DOHH2 (cell line): Measurements from ENCODE around the gene SP7.

Experiments
- H3F3A ChIP-seq: fragments of 200-600 bp; sonication (generic), shearing (Covaris generic); 2 replicates; pipeline ENCODE4 v1.6.0; 2016; ENCODE audit warnings: antibody characterized with exemption, mild to moderate bottlenecking; ENCODE audit not compliant: control insufficient read depth, insufficient read depth
- H3K27ac ChIP-seq: fragments of 200-600 bp; sonication (generic); 2 replicates; pipeline ENCODE4 v1.5.1; 2014; ENCODE audit warnings: low read depth, mild to moderate bottlenecking, low read length, moderate library complexity
- H3K27me3 ChIP-seq: fragments of 200-600 bp; sonication (generic); 2 replicates; pipeline ENCODE4 v1.6.1; 2014; ENCODE audit warnings: mild to moderate bottlenecking, low read length, mixed read lengths; ENCODE audit not compliant: control insufficient read depth
- H3K36me3 ChIP-seq: fragments of 200-600 bp; sonication (generic); 2 replicates; pipeline ENCODE4 v1.6.1; 2014; ENCODE audit warnings: mild to moderate bottlenecking, low read length, moderate library complexity, mixed read lengths; ENCODE audit not compliant: control insufficient read depth
- H3K4me1 ChIP-seq: fragments of 200-600 bp; sonication (generic); 2 replicates; pipeline ENCODE4 v1.6.1; 2014; ENCODE audit warnings: mild to moderate bottlenecking, low read length, mixed read lengths; ENCODE audit not compliant: control insufficient read depth
- H3K4me2 ChIP-seq: fragments of 200-600 bp; sonication (generic); 2 replicates; pipeline ENCODE4 v1.6.0; 2014; ENCODE audit warnings: mild to moderate bottlenecking, low read length, moderate library complexity
- H3K4me3 ChIP-seq: fragments of 200-600 bp; sonication (generic); 2 replicates; pipeline ENCODE4 v1.5.1; 2014; ENCODE audit warnings: mild to moderate bottlenecking, low read length, mixed read lengths
- H3K79me2 ChIP-seq: fragments of 200-600 bp; sonication (generic); 2 replicates; pipeline ENCODE4 v1.6.1; 2014; ENCODE audit warnings: mild to moderate bottlenecking, low read length, mixed read lengths; ENCODE audit not compliant: control insufficient read depth
- H3K9me2 ChIP-seq: fragments of 200-600 bp; sonication (generic); replicated peaks from 2 replicates; pipeline ENCODE4 v1.6.1; 2014; ENCODE audit warnings: mild to moderate bottlenecking, low read length, mixed read lengths; ENCODE audit not compliant: control insufficient read depth
- H3K9me3 ChIP-seq: fragments of 200-600 bp; sonication (generic); 2 replicates; pipeline ENCODE4 v1.6.1; 2014; ENCODE audit warnings: antibody characterized with exemption, low read length, mixed read lengths; ENCODE audit not compliant: control insufficient read depth, insufficient read depth
- H4K20me1 ChIP-seq: fragments of 200-600 bp; sonication (generic); 2 replicates; pipeline ENCODE4 v1.6.0; 2014; ENCODE audit warnings: low read depth, mild to moderate bottlenecking, antibody characterized with exemption, low read length, moderate library complexity; ENCODE audit not compliant: control insufficient read depth, insufficient read depth
- EZH2phosphoT487 ChIP-seq: fragments of 200-600 bp; sonication (generic); IDR thresholded peaks from 2 replicates; pipeline ENCODE4 v1.6.1; 2017; ENCODE audit warnings: borderline replicate concordance, mild to moderate bottlenecking, antibody characterized with exemption, low read length, moderate library complexity, mixed read lengths
- TF ChIP-seq, protein P1 (sequence below): fragments of 200-600 bp; sonication (generic); IDR thresholded peaks from one replicate; pipeline ENCODE4 v1.5.1; 2014; ENCODE audit warnings: antibody characterized with exemption, mild to moderate bottlenecking, low read depth, low read length; ENCODE audit not compliant: poor library complexity, severe bottlenecking

Gene SP7

DNA sequence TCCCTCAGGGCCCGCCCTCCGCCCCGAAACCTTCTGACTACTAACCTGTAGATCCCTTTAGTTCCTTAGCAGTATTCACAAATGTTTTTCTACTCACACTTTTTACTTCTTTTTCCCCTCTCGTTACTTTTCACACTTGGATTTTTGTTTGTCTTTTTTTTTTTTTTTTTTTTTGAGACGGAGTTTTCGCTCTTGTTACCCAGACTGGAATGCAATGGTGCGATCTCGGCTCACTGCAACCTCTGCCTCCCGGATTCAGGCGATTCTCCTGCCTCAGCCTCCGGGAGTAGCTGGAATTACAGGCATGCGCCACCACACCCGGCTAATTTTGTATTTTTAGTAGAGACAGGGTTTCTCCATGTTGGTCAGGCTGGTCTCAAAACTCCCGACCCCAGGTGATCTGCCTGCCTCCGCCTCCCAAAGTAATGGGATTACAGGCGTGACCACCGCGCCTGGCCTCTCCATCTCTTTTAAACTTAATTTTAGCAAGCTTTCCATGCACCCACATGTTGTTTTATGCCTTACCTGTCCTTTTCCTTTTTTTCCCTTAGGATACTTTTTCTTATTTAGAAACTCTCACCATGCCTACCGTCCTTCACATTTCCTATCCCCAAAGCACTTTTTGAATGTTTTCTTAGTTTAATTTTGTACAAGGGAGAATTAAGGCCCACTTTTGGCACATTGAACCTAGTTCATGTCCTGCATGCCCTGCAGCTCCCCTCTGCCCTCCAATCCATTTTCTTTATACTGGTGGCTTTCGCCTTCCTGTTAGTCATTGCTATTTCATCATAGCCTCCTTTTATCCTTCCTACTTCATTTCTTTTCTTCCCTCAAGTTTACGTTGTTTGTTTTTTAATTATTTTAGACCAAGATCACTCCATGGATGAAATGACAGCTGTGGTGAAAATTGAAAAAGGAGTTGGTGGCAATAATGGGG is 44.9 kb upstream of the SP7 start:
- peak overlapping the region; percentile 59 for H3K27ac ChIP-seq
- H3K79me2 ChIP-seq: peaks cover 53% of the 10 kb centered on the region
- peaks cover 52% of the 10 kb centered on the region for H3K4me1 ChIP-seq
- H3K9me3 ChIP-seq: no peaks in the 10 kb centered on the region
- H3K4me3 ChIP-seq: peak overlapping the region; percentile 83
- peaks cover 4% of the 10 kb centered on the region; the same call in 1 of the 2 replicates for H3F3A ChIP-seq
- H3K36me3 ChIP-seq: peaks cover 41% of the 10 kb centered on the region
- H3K4me2 ChIP-seq: peak overlapping the region; percentile 89
- H4K20me1 ChIP-seq: peaks cover 24% of the 10 kb centered on the region
- no peaks in the 10 kb centered on the region for H3K27me3 ChIP-seq
- H3K9me2 ChIP-seq: no peaks in the 10 kb centered on the region
- no peak for TF ChIP-seq EZH2phosphoT487
- TF ChIP-seq, protein P1, sequence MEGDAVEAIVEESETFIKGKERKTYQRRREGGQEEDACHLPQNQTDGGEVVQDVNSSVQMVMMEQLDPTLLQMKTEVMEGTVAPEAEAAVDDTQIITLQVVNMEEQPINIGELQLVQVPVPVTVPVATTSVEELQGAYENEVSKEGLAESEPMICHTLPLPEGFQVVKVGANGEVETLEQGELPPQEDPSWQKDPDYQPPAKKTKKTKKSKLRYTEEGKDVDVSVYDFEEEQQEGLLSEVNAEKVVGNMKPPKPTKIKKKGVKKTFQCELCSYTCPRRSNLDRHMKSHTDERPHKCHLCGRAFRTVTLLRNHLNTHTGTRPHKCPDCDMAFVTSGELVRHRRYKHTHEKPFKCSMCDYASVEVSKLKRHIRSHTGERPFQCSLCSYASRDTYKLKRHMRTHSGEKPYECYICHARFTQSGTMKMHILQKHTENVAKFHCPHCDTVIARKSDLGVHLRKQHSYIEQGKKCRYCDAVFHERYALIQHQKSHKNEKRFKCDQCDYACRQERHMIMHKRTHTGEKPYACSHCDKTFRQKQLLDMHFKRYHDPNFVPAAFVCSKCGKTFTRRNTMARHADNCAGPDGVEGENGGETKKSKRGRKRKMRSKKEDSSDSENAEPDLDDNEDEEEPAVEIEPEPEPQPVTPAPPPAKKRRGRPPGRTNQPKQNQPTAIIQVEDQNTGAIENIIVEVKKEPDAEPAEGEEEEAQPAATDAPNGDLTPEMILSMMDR: no peak

GRCh38 chr12:53380104-53380793 is 44.1 kb upstream of the SP7 start, which contains the start of gene SP1:
Gene SP1 (plus strand): TSS chr12:53380176. CDS start chr12:53380292, 116 bp downstream.
- Histone ChIP-seq H3F3A (peaks cover 4% of the 10 kb centered on the region; the same call in 1 of the 2 replicates), H3K9me3 (no peaks in the 10 kb centered on the region), H3K27ac (peak within 1 kb of the TSS; percentile 81), H3K4me1 (peaks cover 48% of the 10 kb centered on the region), H3K4me2 (peak within 1 kb of the TSS; percentile 93), H3K4me3 (peak within 1 kb of the TSS; percentile 83), H3K36me3 (peaks cover 38% of the 10 kb centered on the region), H3K79me2 (peaks cover 46% of the 10 kb centered on the region), H4K20me1 (peaks cover 24% of the 10 kb centered on the region), H3K27me3 (no peaks in the 10 kb centered on the region), H3K9me2 (no peaks in the 10 kb centered on the region)
- TF ChIP-seq, protein P1: no peak
- TF ChIP-seq EZH2phosphoT487: no peak

- peaks cover 35% of the 10 kb centered on the region for H3K36me3 ChIP-seq
- peak overlapping the region; percentile 81 for H3K27ac ChIP-seq
- no peak for TF ChIP-seq EZH2phosphoT487
- TF ChIP-seq, protein P1: no peak
- peaks cover 4% of the 10 kb centered on the region; the same call in 1 of the 2 replicates for H3F3A ChIP-seq
- peak overlapping the region; percentile 83 for H3K4me3 ChIP-seq
- H3K4me2 ChIP-seq: peak overlapping the region; percentile 93
- no peaks in the 10 kb centered on the region for H3K27me3 ChIP-seq
- H3K9me3 ChIP-seq: no peaks in the 10 kb centered on the region
- peaks cover 46% of the 10 kb centered on the region for H3K4me1 ChIP-seq
- H3K9me2 ChIP-seq: no peaks in the 10 kb centered on the region
- peaks cover 24% of the 10 kb centered on the region for H4K20me1 ChIP-seq
- H3K79me2 ChIP-seq: peaks cover 39% of the 10 kb centered on the region
Measured at GRCh38 chr12:53379389-53380103, 43.4 kb upstream of the SP7 start.
